Transverse colon (tissue), 4 donors: ENCODE results near the gene SPIB. TPM values are rescaled to one million over a fixed set of nuclear protein-coding genes. Genes with fewer than 3 reads are reported as not detected.
"Not testable (repeated sequence)": the region's sequence is repeated elsewhere in the genome, so short reads cannot be mapped to it uniquely, and the experiment has no call there.

Experiments
- DNase-seq: peaks from one replicate; pipeline ENCODE4 v3.0.0-alpha.2; 2019
- H3K27ac ChIP-seq, 4 donors: fragments of 200-600 bp; sonication (generic); 2 replicates each; pipeline ENCODE4 v1.5.1; 2016 to 2018; ENCODE audit warnings: inconsistent platforms in 4 of 4
- H3K27me3 ChIP-seq: fragments of 200-600 bp; sonication (generic); 2 replicates; pipeline ENCODE4 v1.5.1; 2017; ENCODE audit warnings: inconsistent platforms
- H3K36me3 ChIP-seq, 4 donors: fragments of 200-600 bp; sonication (generic); 2 replicates each; pipeline ENCODE4 v1.5.1; 2017 to 2019; ENCODE audit warnings: inconsistent platforms in 4 of 4
- H3K4me1 ChIP-seq, 4 donors: fragments of 200-600 bp; sonication (generic); 2 replicates each; pipeline ENCODE4 v1.5.1; 2017 to 2020; ENCODE audit warnings: inconsistent platforms in 4 of 4
- H3K4me3 ChIP-seq, 4 donors: fragments of 200-600 bp; sonication (generic); 1 replicate in 1 of 4; 2 replicates in 3 of 4; pipeline versions ENCODE4 v1.5.1 to v1.6.1; 2017 to 2019; ENCODE audit warnings: inconsistent platforms in 4 of 4
- H3K9me3 ChIP-seq, 2 donors: fragments of 200-600 bp; sonication (generic); 2 replicates each; pipeline ENCODE4 v1.5.1; 2017 to 2019; ENCODE audit warnings: inconsistent platforms in 2 of 2
- EP300 ChIP-seq: sonication (generic); formaldehyde crosslinking; IDR thresholded peaks from one replicate; pipeline ENCODE4 v1.6.1; 2017; ENCODE audit warnings: antibody characterized with exemption, low read depth
- POLR2A ChIP-seq: fragments of 450-650 bp; IDR thresholded peaks from one replicate; pipeline ENCODE4 v1.6.1; 2016; ENCODE audit warnings: antibody characterized with exemption, mild to moderate bottlenecking, moderate library complexity
- POLR2AphosphoS5 ChIP-seq, 3 donors: sonication (generic); formaldehyde crosslinking; IDR thresholded peaks; one replicate each; pipeline ENCODE4 v1.6.1; 2016; ENCODE audit warnings: antibody characterized with exemption in 3 of 3
- WGBS, 2 donors: methylation state at CpG; one replicate each; pipeline ENCODE4 v1.1.5; 2018; ENCODE audit warnings: low coverage in 1 of 2; 5-methylcytosine and 5-hydroxymethylcytosine counted together
- in situ Hi-C, 4 donors: fragments of 200-750 bp; cut with MboI; loops; one replicate each; pipeline versions ENCODE4 v1.15.0 to v1.15.1; 2017; ENCODE audit warnings: low sequenced_read_pairs in 3 of 4, low pct_ligation_motif_present in 1 of 4, low pct_unique_long_range_greater_than_20kb in 1 of 4
- intact Hi-C: fragments of 100-400 bp; cut with DNase I; formaldehyde crosslinking; loops from one replicate; pipeline ENCODE4 v1.15.1; 2023; ENCODE audit warnings: low total_unique reads
- total RNA-seq, 4 donors: library from RNA; depleted of rRNA; stranded (reverse); fragments of >200 nt; gene quantifications; one replicate each; pipeline ENCODE4 v1.1.0, GENCODE V29; 2016
- TF ChIP-seq, protein P1 (sequence below), 5 experiments: fragments of 200-600 bp in 3 of 5; fragments of 450-650 bp in 2 of 5; sonication (generic) in 3 of 5; IDR thresholded peaks; 1 replicate in 2 of 5; 2 replicates in 3 of 5; pipeline ENCODE4 v1.5.1; 2016 to 2017; ENCODE audit warnings: antibody characterized with exemption in 5 of 5, inconsistent platforms in 3 of 5, mild to moderate bottlenecking in 2 of 5, moderate library complexity in 1 of 5

SPIB gene
- total RNA-seq, 4 donors from 2014 or later = 45.7 to 56.8 (median 51.7) TPM

DNA sequence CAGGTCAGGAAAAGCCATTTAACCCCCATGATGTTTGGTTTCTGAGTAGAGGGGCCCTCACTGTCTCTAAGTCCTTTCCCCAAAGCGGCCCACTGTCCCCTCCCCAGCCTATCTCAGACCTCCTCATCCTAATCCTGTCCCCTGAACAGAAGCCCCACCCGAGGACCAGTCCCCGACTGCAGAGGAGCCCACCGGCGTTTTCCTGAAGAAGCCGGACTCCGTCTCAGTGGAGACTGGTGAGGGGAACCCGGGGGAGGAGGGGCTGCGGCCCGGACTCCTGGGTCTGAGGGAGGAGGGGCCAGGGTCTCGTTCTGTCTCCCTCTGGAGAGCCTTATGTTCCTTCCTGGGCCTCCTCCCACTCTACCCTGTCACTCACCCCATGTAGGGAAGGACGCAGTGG is 16.9 kb downstream of the SPIB start:
- intact Hi-C loops = no loop called here
- no peak for DNase-seq
- 84% methylated on average over 12 of the region's 12 CpGs; no CpG with 5 or more reads in 1 of the 2 donors for WGBS, 2 donors

DNA sequence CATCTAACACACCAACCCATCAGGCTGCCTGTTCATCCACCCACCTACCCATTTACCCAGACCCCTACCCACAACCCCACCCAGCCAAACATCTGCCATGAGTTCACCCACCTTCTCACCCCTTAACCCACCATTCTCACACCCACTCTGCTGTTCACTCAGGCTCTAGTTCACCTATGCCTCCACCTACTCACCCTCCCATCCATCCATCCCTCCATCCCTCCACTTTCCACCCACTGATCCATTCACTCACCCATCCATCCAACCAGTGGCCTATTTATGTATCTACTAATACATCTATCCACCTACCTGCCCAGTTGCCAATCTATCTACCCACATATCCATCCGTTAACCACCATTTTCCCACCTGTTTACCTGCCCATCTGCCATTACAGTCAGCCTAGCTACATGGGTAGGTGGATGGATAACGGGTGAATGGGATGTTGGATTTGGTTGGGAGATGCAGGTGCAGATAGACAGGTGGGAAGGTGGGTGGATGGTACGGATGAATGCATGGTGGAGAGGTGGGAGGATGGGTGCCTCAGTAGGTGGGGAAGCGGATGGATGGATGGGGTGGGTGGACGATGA is 19.2 kb downstream of the SPIB start:
- no peaks in the 10 kb centered on the region for H3K4me1 ChIP-seq
- DNase-seq = no peak
- WGBS, 2 donors = 87 to 94% methylated on average over 3 to 5 of the region's 5 CpGs
- no peak overlapping the region for H3K4me3 ChIP-seq
- H3K9me3 ChIP-seq = no peaks in the 10 kb centered on the region
- in situ Hi-C loops (no loop called here), intact Hi-C loops (no loop called here)
- H3K36me3 ChIP-seq = no peaks in the 10 kb centered on the region
- no peak overlapping the region for H3K27ac ChIP-seq
- H3K27me3 ChIP-seq = peaks cover 17% of the 10 kb centered on the region
- TF ChIP-seq POLR2A (no peak), POLR2AphosphoS5 (IDR thresholded peaks at IDR 0.05) (no peak), EP300 (no peak)
- TF ChIP-seq, protein P1, sequence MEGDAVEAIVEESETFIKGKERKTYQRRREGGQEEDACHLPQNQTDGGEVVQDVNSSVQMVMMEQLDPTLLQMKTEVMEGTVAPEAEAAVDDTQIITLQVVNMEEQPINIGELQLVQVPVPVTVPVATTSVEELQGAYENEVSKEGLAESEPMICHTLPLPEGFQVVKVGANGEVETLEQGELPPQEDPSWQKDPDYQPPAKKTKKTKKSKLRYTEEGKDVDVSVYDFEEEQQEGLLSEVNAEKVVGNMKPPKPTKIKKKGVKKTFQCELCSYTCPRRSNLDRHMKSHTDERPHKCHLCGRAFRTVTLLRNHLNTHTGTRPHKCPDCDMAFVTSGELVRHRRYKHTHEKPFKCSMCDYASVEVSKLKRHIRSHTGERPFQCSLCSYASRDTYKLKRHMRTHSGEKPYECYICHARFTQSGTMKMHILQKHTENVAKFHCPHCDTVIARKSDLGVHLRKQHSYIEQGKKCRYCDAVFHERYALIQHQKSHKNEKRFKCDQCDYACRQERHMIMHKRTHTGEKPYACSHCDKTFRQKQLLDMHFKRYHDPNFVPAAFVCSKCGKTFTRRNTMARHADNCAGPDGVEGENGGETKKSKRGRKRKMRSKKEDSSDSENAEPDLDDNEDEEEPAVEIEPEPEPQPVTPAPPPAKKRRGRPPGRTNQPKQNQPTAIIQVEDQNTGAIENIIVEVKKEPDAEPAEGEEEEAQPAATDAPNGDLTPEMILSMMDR (IDR thresholded peaks at IDR 0.05) = no peak

More for the DNA sequence above, 16.9 kb downstream of the SPIB start:
- Histone ChIP-seq H3K9me3 (no peaks in the 10 kb centered on the region), H3K36me3 (no peaks in the 10 kb centered on the region), H3K27ac (no peak overlapping the region), H3K27me3 (peaks cover 33% of the 10 kb centered on the region), H3K4me3 (no peak overlapping the region), H3K4me1 (peaks cover 6 to 20% (median 18%) of the 10 kb centered on the region in 4 donors)
- in situ Hi-C loops = no loop called here
- TF ChIP-seq POLR2AphosphoS5 (IDR thresholded peaks at IDR 0.05) (no peak), EP300 (no peak), POLR2A (no peak)
- TF ChIP-seq, protein P1 (IDR thresholded peaks at IDR 0.05) = no peak

DNA sequence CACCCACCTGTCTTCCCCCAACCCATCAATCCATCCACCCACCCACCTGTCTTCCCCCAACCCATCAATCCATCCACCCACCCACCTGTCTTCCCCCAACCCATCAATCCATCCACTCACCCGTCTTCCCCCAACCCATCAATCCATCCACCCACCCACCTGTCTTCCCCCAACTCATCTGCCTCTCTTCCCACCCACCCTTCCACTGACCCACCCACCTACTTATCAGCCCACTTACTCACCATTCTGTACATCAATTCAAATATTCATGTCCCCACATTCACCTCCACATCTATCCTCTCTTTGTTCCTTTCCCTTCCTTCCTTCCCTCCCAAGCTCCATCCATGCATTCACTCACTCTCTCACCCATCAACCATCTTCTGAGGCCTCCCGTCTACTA is 20.4 kb downstream of the SPIB start:
- WGBS, 2 donors = 70 to 100% methylated on average over 1 to 2 of the region's 2 CpGs
- in situ Hi-C loops = not testable (repeated sequence)

DNA sequence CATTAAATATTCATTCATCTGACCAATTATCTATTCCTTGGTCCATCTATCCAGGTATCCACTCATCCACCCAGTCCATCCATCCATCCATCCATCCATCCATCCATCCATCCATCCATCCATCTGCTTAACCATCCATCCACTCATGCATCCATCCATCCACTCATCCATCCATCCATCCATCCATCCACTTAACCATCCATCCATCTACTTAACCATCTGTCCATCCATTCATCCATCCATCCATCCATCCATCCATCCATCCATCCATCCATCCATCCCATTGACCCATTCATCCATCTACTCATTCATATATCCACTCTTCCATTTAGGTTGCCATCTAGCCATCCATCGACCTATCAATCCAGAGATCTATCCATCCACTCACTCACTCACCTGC is 25.3 kb downstream of the SPIB start:
- in situ Hi-C loops = no loop called here
- no peak overlapping the region for H3K4me3 ChIP-seq
- no peak overlapping the region for H3K27ac ChIP-seq
- H3K9me3 ChIP-seq = no peaks in the 10 kb centered on the region
- no peaks in the 10 kb centered on the region for H3K27me3 ChIP-seq
- H3K4me1 ChIP-seq = no peaks in the 10 kb centered on the region
- WGBS, 2 donors = 48 to 50% methylated on average over 1 of the region's 1 CpG
- TF ChIP-seq, protein P1 (IDR thresholded peaks at IDR 0.05) = no peak
- TF ChIP-seq POLR2A (no peak), POLR2AphosphoS5 (IDR thresholded peaks at IDR 0.05) (no peak), EP300 (no peak)
- no peaks in the 10 kb centered on the region for H3K36me3 ChIP-seq
- intact Hi-C loops = no loop called here
- DNase-seq = no peak

More for the DNA sequence above, 20.4 kb downstream of the SPIB start:
- H3K27me3 ChIP-seq, H3K36me3 ChIP-seq, H3K27ac ChIP-seq, H3K4me3 ChIP-seq, H3K9me3 ChIP-seq, H3K4me1 ChIP-seq, intact Hi-C loops, DNase-seq: not testable (repeated sequence)

DNA sequence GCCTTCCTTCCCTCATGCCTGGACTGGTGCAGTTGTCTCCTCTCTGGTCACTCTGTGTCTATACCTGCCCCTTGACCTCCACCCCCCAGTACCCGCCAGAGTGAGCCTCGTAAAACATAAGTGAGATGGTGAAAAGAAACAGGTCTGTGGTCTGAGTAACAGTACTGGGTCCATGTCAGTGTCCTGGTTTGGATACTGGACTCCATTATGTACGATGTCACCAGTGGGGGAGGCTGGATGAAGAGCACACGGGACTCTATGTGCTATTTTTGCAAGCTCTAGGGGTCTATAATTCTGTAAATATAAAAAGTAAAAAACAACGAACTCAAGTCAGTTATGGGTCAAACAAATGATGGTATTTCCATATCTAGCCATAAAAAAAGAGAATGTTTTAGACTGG is 28.3 kb downstream of the SPIB start:
- no peak for DNase-seq
- TF ChIP-seq, protein P1 (IDR thresholded peaks at IDR 0.05) = no peak
- TF ChIP-seq POLR2AphosphoS5 (IDR thresholded peaks at IDR 0.05) (no peak), EP300 (no peak), POLR2A (no peak)
- Histone ChIP-seq H3K4me1 (no peaks in the 10 kb centered on the region), H3K27me3 (peaks cover 14% of the 10 kb centered on the region), H3K9me3 (no peaks in the 10 kb centered on the region), H3K4me3 (no peak overlapping the region), H3K36me3 (no peaks in the 10 kb centered on the region), H3K27ac (no peak overlapping the region)
- intact Hi-C loops (no loop called here), in situ Hi-C loops (no loop called here)
- 63 to 69% methylated on average over 3 to 5 of the region's 5 CpGs for WGBS, 2 donors
